Neuronal stem cell (in vitro differentiated cells): ENCODE results near the gene NTRK2.

Experiments used
- DNase-seq: peaks from one replicate; pipeline ENCODE4 v3.0.0-alpha.2; 2013; ENCODE audit warnings: low spot score
- H2AFZ ChIP-seq: one replicate; pipeline ENCODE4 v1.6.1; 2013; ENCODE audit warnings: mild to moderate bottlenecking, low read length, inconsistent platforms
- H2AK5ac ChIP-seq: 2 replicates; pipeline ENCODE4 v1.6.1; 2013; ENCODE audit warnings: low read depth, mild to moderate bottlenecking, inconsistent platforms, low read length, moderate library complexity, mixed read lengths
- H2BK120ac ChIP-seq: 2 replicates; pipeline ENCODE4 v1.6.1; 2013; ENCODE audit warnings: low read depth, mild to moderate bottlenecking, inconsistent platforms, low read length, moderate library complexity, mixed read lengths
- H2BK12ac ChIP-seq: one replicate; pipeline ENCODE4 v1.6.1; 2013; ENCODE audit warnings: low read length, inconsistent platforms
- H2BK15ac ChIP-seq: 2 replicates; pipeline ENCODE4 v1.6.1; 2013; ENCODE audit warnings: mild to moderate bottlenecking, low read length, inconsistent platforms, mixed read lengths
- H2BK5ac ChIP-seq: one replicate; pipeline ENCODE4 v1.6.1; 2013; ENCODE audit warnings: inconsistent platforms, mild to moderate bottlenecking, low read length, moderate library complexity
- H3K14ac ChIP-seq: one replicate; pipeline ENCODE4 v1.6.1; 2013; ENCODE audit warnings: low read length, inconsistent platforms
- H3K18ac ChIP-seq: 2 replicates; pipeline ENCODE4 v1.6.1; 2013; ENCODE audit warnings: low read length, inconsistent platforms
- H3K23ac ChIP-seq: 2 replicates; pipeline ENCODE4 v1.6.1; 2013; ENCODE audit warnings: low read depth, mild to moderate bottlenecking, mixed read lengths, low read length, inconsistent platforms; ENCODE audit not compliant: poor library complexity
- H3K27ac ChIP-seq: replicated peaks from 3 replicates; pipeline ENCODE4 v1.5.1; 2013; ENCODE audit warnings: low read length, inconsistent platforms
- H3K27me3 ChIP-seq, 3 experiments: 2 replicates each; pipeline ENCODE4 v1.6.1; 2013; ENCODE audit warnings: low read length in 3 of 3, mild to moderate bottlenecking in 2 of 3, inconsistent platforms in 1 of 3, low read depth in 1 of 3, mixed read lengths in 1 of 3, moderate library complexity in 1 of 3; ENCODE audit not compliant: control insufficient read depth in 3 of 3, insufficient read depth in 3 of 3
- H3K36me3 ChIP-seq, 2 donors: replicated peaks in 1 of 2; 2 replicates each; pipeline ENCODE4 v1.6.1; 2013; ENCODE audit warnings: low read length in 2 of 2; ENCODE audit not compliant: control insufficient read depth in 2 of 2, insufficient read depth in 2 of 2
- H3K4ac ChIP-seq: 2 replicates; pipeline ENCODE4 v1.6.1; 2013; ENCODE audit warnings: inconsistent platforms, mild to moderate bottlenecking, low read length, moderate library complexity
- H3K4me1 ChIP-seq, 2 donors: 1 replicate in 1 of 2; 2 replicates in 1 of 2; pipeline ENCODE4 v1.6.1; 2013; ENCODE audit warnings: low read length in 2 of 2, low read depth in 1 of 2; ENCODE audit not compliant: control insufficient read depth in 2 of 2, insufficient read depth in 1 of 2
- H3K4me2 ChIP-seq: one replicate; pipeline ENCODE4 v1.6.1; 2013; ENCODE audit warnings: mild to moderate bottlenecking, low read length, inconsistent platforms; ENCODE audit not compliant: insufficient read depth, poor library complexity, severe bottlenecking
- H3K4me3 ChIP-seq, 2 donors: 2 replicates each; pipeline ENCODE4 v1.5.1; 2013; ENCODE audit warnings: low read length in 2 of 2, mild to moderate bottlenecking in 2 of 2, inconsistent platforms in 1 of 2, moderate library complexity in 1 of 2
- H3K79me1 ChIP-seq: one replicate; pipeline ENCODE4 v1.6.1; 2013; ENCODE audit warnings: low read depth, mild to moderate bottlenecking, inconsistent platforms, low read length, moderate library complexity
- H3K9ac ChIP-seq: one replicate; pipeline ENCODE4 v1.6.1; 2013; ENCODE audit warnings: mild to moderate bottlenecking, low read depth, low read length, inconsistent platforms; ENCODE audit not compliant: poor library complexity
- H3K9me3 ChIP-seq, 2 donors: replicated peaks in 1 of 2; 2 replicates each; pipeline versions ENCODE3 to v1.6.1; 2013; ENCODE audit warnings: low read length in 2 of 2, mild to moderate bottlenecking in 2 of 2, inconsistent platforms in 1 of 2, low read depth in 1 of 2, mixed read lengths in 1 of 2, moderate library complexity in 1 of 2; ENCODE audit not compliant: control insufficient read depth in 2 of 2, insufficient read depth in 1 of 2
- H4K8ac ChIP-seq: one replicate; pipeline ENCODE4 v1.6.1; 2013; ENCODE audit warnings: low read depth, mild to moderate bottlenecking, inconsistent platforms, low read length, moderate library complexity
- H4K91ac ChIP-seq: one replicate; pipeline ENCODE4 v1.6.1; 2013; ENCODE audit warnings: low read length, low read depth, mild to moderate bottlenecking, inconsistent platforms; ENCODE audit not compliant: poor library complexity
- WGBS, 2 donors: extraction: QIAGEN DNeasy Blood & Tissue Kit; methylation state at CpG; one replicate each; pipeline ENCODE4 v1.1.7; 2013; ENCODE audit warnings: missing lambda C conversion rate in 2 of 2, mixed read lengths in 1 of 2; ENCODE audit not compliant: insufficient read length in 2 of 2, insufficient replicate concordance in 1 of 2; ENCODE audit errors: extremely low coverage in 2 of 2; 5-methylcytosine and 5-hydroxymethylcytosine counted together

NTRK2 gene

DNA sequence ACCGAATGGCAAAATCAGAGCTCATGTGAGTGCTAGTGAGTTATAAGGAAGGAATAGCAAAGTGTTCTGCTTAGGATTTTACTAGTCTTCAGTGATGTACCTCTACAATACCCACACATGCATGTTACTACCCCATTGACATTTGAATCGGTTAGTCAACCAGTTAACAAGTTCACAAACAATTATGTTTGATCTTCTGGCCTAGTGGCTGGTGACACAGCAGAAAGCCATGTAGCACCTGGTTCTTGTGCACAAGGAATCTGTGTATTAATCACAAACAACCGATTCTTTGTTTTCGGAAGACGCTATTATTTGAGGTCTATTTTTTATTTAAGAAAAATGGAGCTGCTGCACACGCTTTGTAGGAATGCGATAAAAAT, 41.9 kb downstream of the NTRK2 start:
- Histone ChIP-seq H2BK12ac (no peak overlapping the region), H2BK120ac (no peak overlapping the region), H3K27me3 (no peaks in the 10 kb centered on the region), H3K36me3 (no peaks in the 10 kb centered on the region), H3K14ac (no peak overlapping the region), H3K23ac (no peak overlapping the region), H3K4me2 (no peak overlapping the region), H3K9ac (no peak overlapping the region), H3K4me3 (no peak overlapping the region), H4K8ac (no peak overlapping the region), H3K79me1 (no peaks in the 10 kb centered on the region), H2BK15ac (no peak overlapping the region), H3K27ac (no peak overlapping the region), H2BK5ac (no peak overlapping the region), H3K4ac (no peak overlapping the region), H3K4me1 (peaks cover 0 to 3% of the 10 kb centered on the region in 2 donors), H4K91ac (no peak overlapping the region), H2AK5ac (no peak overlapping the region), H3K9me3 (no peaks in the 10 kb centered on the region), H3K18ac (no peak overlapping the region), H2AFZ (no peak overlapping the region)
- WGBS, 2 donors = no CpG with 5 or more reads among the region's 7 CpGs
- DNase-seq = no peak

DNA sequence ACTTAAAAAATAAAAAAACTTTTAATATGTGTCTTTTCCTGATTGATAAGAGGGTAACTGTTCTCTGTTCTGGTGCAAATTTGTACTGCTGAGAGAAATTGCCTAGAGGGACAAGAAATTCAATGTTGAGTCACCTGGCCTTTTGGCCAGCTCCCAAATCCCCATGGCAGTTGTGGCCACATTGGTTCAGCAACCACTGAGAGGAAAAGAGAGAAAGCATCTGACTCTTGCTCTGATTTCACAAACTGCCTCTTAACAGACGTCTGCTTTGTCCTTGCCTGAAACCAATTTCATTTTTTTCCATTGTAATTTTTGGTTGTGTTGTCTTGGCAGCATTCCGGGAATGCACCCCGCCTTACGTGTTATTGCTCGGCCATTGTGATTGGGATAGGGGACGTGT, 42.4 kb downstream of the NTRK2 start:
- H3K4ac ChIP-seq = no peak overlapping the region
- no peak overlapping the region for H3K9ac ChIP-seq
- H2BK12ac ChIP-seq = no peak overlapping the region
- H2AFZ ChIP-seq = no peak overlapping the region
- no peak overlapping the region for H3K27ac ChIP-seq
- H2BK15ac ChIP-seq = no peak overlapping the region
- no peak overlapping the region for H3K18ac ChIP-seq
- peaks cover 0 to 3% of the 10 kb centered on the region in 2 donors for H3K4me1 ChIP-seq
- no peak for DNase-seq
- no peaks in the 10 kb centered on the region for H3K9me3 ChIP-seq
- no peaks in the 10 kb centered on the region for H3K79me1 ChIP-seq
- H3K27me3 ChIP-seq = no peaks in the 10 kb centered on the region
- H2BK120ac ChIP-seq = no peak overlapping the region
- H3K4me3 ChIP-seq = no peak overlapping the region
- WGBS, 2 donors = no CpG with 5 or more reads among the region's 6 CpGs
- H3K36me3 ChIP-seq = no peaks in the 10 kb centered on the region
- H4K8ac ChIP-seq = no peak overlapping the region
- no peak overlapping the region for H3K4me2 ChIP-seq
- H4K91ac ChIP-seq = no peak overlapping the region
- no peak overlapping the region for H3K23ac ChIP-seq
- no peak overlapping the region for H3K14ac ChIP-seq
- no peak overlapping the region for H2AK5ac ChIP-seq
- no peak overlapping the region for H2BK5ac ChIP-seq

DNA sequence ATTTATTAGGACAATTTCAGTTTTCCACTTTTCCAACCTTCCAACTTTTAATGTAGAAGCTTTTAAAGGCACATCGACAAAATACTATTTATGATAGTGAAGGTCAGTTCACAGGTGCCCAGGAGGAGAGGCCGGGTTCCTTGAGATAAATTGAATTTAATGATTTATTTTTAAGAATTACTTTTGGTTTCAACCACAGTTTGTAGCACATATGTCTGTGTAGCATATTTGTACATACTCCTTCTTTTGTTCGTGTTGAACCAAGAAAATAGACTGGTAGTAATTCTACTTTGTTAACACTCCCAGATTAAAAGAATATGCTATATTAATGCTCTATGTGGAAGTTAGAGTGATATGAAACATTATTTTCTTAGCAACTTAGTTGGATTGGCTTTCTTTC, 46.7 kb downstream of the NTRK2 start:
- Histone ChIP-seq H3K9me3 (no peaks in the 10 kb centered on the region), H3K23ac (no peak overlapping the region), H2BK5ac (no peak overlapping the region), H4K91ac (no peak overlapping the region), H3K14ac (no peak overlapping the region), H2AK5ac (no peak overlapping the region), H3K9ac (no peak overlapping the region), H3K4me2 (no peak overlapping the region), H3K27me3 (no peaks in the 10 kb centered on the region), H3K79me1 (no peaks in the 10 kb centered on the region), H3K4ac (no peak overlapping the region), H2BK120ac (no peak overlapping the region), H3K4me3 (no peak overlapping the region), H3K18ac (no peak overlapping the region), H2BK15ac (no peak overlapping the region), H3K27ac (no peak overlapping the region), H3K36me3 (no peaks in the 10 kb centered on the region), H3K4me1 (no peaks in the 10 kb centered on the region), H2BK12ac (no peak overlapping the region), H4K8ac (no peak overlapping the region), H2AFZ (no peak overlapping the region)
- DNase-seq = no peak
- WGBS, 2 donors = no CpG with 5 or more reads among the region's 3 CpGs

DNA sequence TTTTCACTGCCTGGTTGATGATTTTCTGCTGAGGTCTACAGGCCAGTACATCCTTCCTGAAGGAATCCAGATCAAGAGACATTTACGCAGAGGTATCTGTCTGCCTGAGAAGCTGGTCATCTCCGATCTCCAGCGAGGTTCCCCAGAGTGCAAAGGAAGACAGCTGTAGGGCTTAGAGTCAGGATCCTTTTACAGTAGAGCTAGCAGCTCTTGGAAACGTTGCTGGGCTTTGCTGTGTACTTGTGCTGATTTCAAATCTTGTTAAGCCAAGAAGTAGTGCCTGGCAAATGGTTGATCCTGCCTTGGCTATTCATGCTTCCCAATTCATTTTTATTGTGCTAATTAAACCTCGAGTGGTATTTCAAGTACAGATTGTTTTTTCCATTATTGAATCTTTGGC, 48.9 kb downstream of the NTRK2 start:
- peaks cover 1% of the 10 kb centered on the region for H3K79me1 ChIP-seq
- H4K91ac ChIP-seq = no peak overlapping the region
- H3K9me3 ChIP-seq = no peaks in the 10 kb centered on the region
- H3K27me3 ChIP-seq = no peaks in the 10 kb centered on the region
- H2BK120ac ChIP-seq = no peak overlapping the region
- no peak overlapping the region for H3K18ac ChIP-seq
- H3K4me2 ChIP-seq = no peak overlapping the region
- H2BK15ac ChIP-seq = no peak overlapping the region
- no peak overlapping the region for H3K23ac ChIP-seq
- no peak for DNase-seq
- no peak overlapping the region for H3K27ac ChIP-seq
- no peaks in the 10 kb centered on the region for H3K4me1 ChIP-seq
- no peak overlapping the region for H3K14ac ChIP-seq
- no CpG with 5 or more reads among the region's 5 CpGs for WGBS, 2 donors
- H2AK5ac ChIP-seq = no peak overlapping the region
- no peak overlapping the region for H2BK12ac ChIP-seq
- no peak overlapping the region for H2BK5ac ChIP-seq
- H2AFZ ChIP-seq = no peak overlapping the region
- H3K4ac ChIP-seq = no peak overlapping the region
- H4K8ac ChIP-seq = no peak overlapping the region
- H3K36me3 ChIP-seq = no peaks in the 10 kb centered on the region
- H3K9ac ChIP-seq = no peak overlapping the region
- no peak overlapping the region for H3K4me3 ChIP-seq
